Progenitor cell of endocrine pancreas (in vitro differentiated cells): ENCODE measurements around the gene TPO. TPM values are rescaled to one million over a fixed set of nuclear protein-coding genes. Genes with fewer than 3 reads are reported as not detected.

Experiments used
- DNase-seq: peaks from one replicate; pipeline ENCODE4 v3.0.0; 2021; ENCODE audit warnings: low spot score; ENCODE audit not compliant: unreplicated experiment
- H3K27ac Mint-ChIP-seq: 2 replicates; pipeline ENCODE4 v1.8.0; 2021; ENCODE audit warnings: mild to moderate bottlenecking, moderate library complexity, mixed read lengths
- H3K27me3 Mint-ChIP-seq: 2 replicates; pipeline ENCODE4 v1.8.0; 2021; ENCODE audit warnings: mixed read lengths
- H3K36me3 Mint-ChIP-seq: 2 replicates; pipeline ENCODE4 v1.8.0; 2022; ENCODE audit warnings: mixed read lengths; ENCODE audit not compliant: insufficient read depth
- H3K4me1 Mint-ChIP-seq: 2 replicates; pipeline ENCODE4 v1.8.0; 2021; ENCODE audit warnings: low read depth, mixed read lengths
- H3K4me3 Mint-ChIP-seq: 2 replicates; pipeline ENCODE4 v1.8.0; 2021; ENCODE audit warnings: low read depth, mild to moderate bottlenecking, moderate library complexity, mixed read lengths
- H3K9me3 Mint-ChIP-seq: 2 replicates; pipeline ENCODE4 v1.8.0; 2021; ENCODE audit warnings: low read depth, mixed read lengths
- CTCF ChIP-seq: fragments of 200-600 bp; sonication (generic); IDR thresholded peaks from one replicate; pipeline ENCODE4 v1.5.0; 2021; ENCODE audit warnings: antibody characterized with exemption, mild to moderate bottlenecking; ENCODE audit not compliant: unreplicated experiment
- total RNA-seq: library from RNA; stranded (reverse); gene quantifications from 2 replicates; pipeline ENCODE4 v1.2.1, GENCODE V29; 2021

TPO gene
- total RNA-seq, 1 donor from 2014 or later, result not detected

GRCh38 chr2:1481406-1482252 lies 68.4 kb downstream of the TPO start:
- Mint-ChIP-seq H3K9me3 (no peaks in the 10 kb centered on the region), H3K36me3 (no peaks in the 10 kb centered on the region), H3K27me3 (peaks cover 7% of the 10 kb centered on the region), H3K4me3 (no peak overlapping the region), H3K27ac (no peak overlapping the region), H3K4me1 (no peaks in the 10 kb centered on the region)
- no peak for TF ChIP-seq CTCF
- DNase-seq, result no peak

- no peak for TF ChIP-seq CTCF
- H3K4me3 Mint-ChIP-seq, result no peak overlapping the region
These were observed 69.0 kb downstream of the TPO start for GRCh38 chr2:1482253-1482675.

GRCh38 chr2:1482981-1483380 lies 69.7 kb downstream of the TPO start:
- Mint-ChIP-seq H3K27ac (no peak overlapping the region), H3K4me3 (no peak overlapping the region), H3K4me1 (no peaks in the 10 kb centered on the region), H3K36me3 (no peaks in the 10 kb centered on the region), H3K27me3 (peaks cover 7% of the 10 kb centered on the region), H3K9me3 (no peaks in the 10 kb centered on the region)
- TF ChIP-seq CTCF, result no peak
- no peak for DNase-seq

More at GRCh38 chr2:1482253-1482675, 69.0 kb downstream of the TPO start:
- peaks cover 7% of the 10 kb centered on the region for H3K27me3 Mint-ChIP-seq
- H3K4me1 Mint-ChIP-seq, result no peaks in the 10 kb centered on the region
- H3K9me3 Mint-ChIP-seq, result no peaks in the 10 kb centered on the region
- H3K27ac Mint-ChIP-seq, result no peak overlapping the region
- DNase-seq, result no peak
- no peaks in the 10 kb centered on the region for H3K36me3 Mint-ChIP-seq

- H3K27ac Mint-ChIP-seq, result no peak overlapping the region
- no peak overlapping the region for H3K4me3 Mint-ChIP-seq
- H3K36me3 Mint-ChIP-seq, result no peaks in the 10 kb centered on the region
- no peaks in the 10 kb centered on the region for H3K4me1 Mint-ChIP-seq
- DNase-seq, result no peak
- no peaks in the 10 kb centered on the region for H3K9me3 Mint-ChIP-seq
- TF ChIP-seq CTCF, result no peak
- peaks cover 7% of the 10 kb centered on the region for H3K27me3 Mint-ChIP-seq
These were observed 70.3 kb downstream of the TPO start for GRCh38 chr2:1483551-1483950.

GRCh38 chr2:1484131-1484884 lies 71.0 kb downstream of the TPO start:
- TF ChIP-seq CTCF, result no peak
- Mint-ChIP-seq H3K4me3 (no peak overlapping the region), H3K27me3 (peaks cover 4% of the 10 kb centered on the region), H3K4me1 (no peaks in the 10 kb centered on the region), H3K36me3 (no peaks in the 10 kb centered on the region), H3K27ac (no peak overlapping the region), H3K9me3 (no peaks in the 10 kb centered on the region)
- DNase-seq, result no peak
